ENCODE results near the gene DNAJA2.
"Not testable (repeated sequence)": the region's sequence is repeated elsewhere in the genome, so short reads cannot be mapped to it uniquely, and the experiment has no call there.

DNAJA2 gene

DNA sequence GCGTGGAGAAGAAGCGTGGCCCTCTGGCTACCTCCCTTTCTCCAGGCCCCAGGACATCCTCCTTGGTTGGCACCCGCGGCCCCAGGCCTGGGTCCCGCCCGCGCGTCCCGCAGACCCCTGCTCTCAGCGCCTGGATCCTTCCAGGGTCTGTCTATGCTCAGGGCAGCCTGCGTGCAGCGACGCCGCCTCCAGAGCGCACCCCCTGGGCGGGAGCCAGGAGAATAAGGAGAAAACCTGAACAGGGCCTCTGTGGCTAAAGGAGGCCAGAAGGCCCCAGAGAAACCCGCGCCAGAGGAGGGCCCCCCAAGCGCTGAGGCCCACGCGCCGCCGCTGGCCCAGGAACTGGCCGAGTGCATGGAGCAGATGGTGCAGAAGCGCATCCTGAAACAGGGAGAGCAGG lies 40.4 kb upstream of the DNAJA2 start:
- DNase-seq: no peak
- Histone ChIP-seq H3K27me3 (replicated peaks) (no peaks in the 10 kb centered on the region), H3K4me3 (ENCODE audit: low read depth, low read length) (no peak overlapping the region), H3K36me3 (replicated peaks) (no peaks in the 10 kb centered on the region), H3K27ac (no peak overlapping the region)
- TF ChIP-seq, protein P1, sequence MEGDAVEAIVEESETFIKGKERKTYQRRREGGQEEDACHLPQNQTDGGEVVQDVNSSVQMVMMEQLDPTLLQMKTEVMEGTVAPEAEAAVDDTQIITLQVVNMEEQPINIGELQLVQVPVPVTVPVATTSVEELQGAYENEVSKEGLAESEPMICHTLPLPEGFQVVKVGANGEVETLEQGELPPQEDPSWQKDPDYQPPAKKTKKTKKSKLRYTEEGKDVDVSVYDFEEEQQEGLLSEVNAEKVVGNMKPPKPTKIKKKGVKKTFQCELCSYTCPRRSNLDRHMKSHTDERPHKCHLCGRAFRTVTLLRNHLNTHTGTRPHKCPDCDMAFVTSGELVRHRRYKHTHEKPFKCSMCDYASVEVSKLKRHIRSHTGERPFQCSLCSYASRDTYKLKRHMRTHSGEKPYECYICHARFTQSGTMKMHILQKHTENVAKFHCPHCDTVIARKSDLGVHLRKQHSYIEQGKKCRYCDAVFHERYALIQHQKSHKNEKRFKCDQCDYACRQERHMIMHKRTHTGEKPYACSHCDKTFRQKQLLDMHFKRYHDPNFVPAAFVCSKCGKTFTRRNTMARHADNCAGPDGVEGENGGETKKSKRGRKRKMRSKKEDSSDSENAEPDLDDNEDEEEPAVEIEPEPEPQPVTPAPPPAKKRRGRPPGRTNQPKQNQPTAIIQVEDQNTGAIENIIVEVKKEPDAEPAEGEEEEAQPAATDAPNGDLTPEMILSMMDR (IDR thresholded peaks at IDR 0.05; ENCODE audit: low read depth, low read length, missing control alignments): no peak
- in situ Hi-C loops (cut with HindIII; ENCODE audit: low pct_ligation_motif_present, low sequenced_read_pairs): no loop called here

DNA sequence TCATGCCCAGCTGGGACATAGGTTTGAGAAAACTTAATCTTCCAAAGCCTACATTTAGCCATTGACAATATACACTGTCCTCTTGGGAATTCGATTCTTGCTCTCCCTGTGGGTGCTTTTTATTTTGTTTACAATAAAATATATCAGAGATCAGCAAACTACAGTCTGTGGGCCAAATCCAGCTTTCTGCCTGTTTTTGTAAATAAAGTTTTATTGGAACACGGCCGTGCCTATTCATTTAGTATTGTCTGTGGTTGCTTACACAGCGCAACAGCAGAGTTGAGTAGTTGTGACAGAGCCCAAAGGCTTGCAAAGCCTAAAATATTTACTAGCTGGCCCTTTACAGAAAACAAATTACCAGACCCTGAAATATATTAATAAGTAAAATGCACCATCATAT lies 39.7 kb upstream of the DNAJA2 start:
- no peaks in the 10 kb centered on the region for H3K27me3 ChIP-seq (replicated peaks)
- DNase-seq: no peak
- in situ Hi-C loops (cut with HindIII; ENCODE audit: low pct_ligation_motif_present, low sequenced_read_pairs): no loop called here
- H3K36me3 ChIP-seq (replicated peaks): no peaks in the 10 kb centered on the region
- TF ChIP-seq, protein P1 (IDR thresholded peaks at IDR 0.05; ENCODE audit: low read depth, low read length, missing control alignments): no peak
- H3K27ac ChIP-seq: no peak overlapping the region
- H3K4me3 ChIP-seq (ENCODE audit: low read depth, low read length): no peak overlapping the region

GRCh38 chr16:47010812-47011211 lies 37.3 kb upstream of the DNAJA2 start:
- DNase-seq; in situ Hi-C loops (cut with HindIII; ENCODE audit: low pct_ligation_motif_present, low sequenced_read_pairs): not testable (repeated sequence)

GRCh38 chr16:47008612-47009011 lies 35.1 kb upstream of the DNAJA2 start:
- in situ Hi-C loops (cut with HindIII; ENCODE audit: low pct_ligation_motif_present, low sequenced_read_pairs): no loop called here
- H3K27ac ChIP-seq: no peak overlapping the region
- H3K4me3 ChIP-seq (ENCODE audit: low read depth, low read length): no peak overlapping the region

More at GRCh38 chr16:47010812-47011211, 37.3 kb upstream of the DNAJA2 start:
- not testable (repeated sequence) for H3K36me3 ChIP-seq (replicated peaks); H3K4me3 ChIP-seq (ENCODE audit: low read depth, low read length); H3K27me3 ChIP-seq (replicated peaks); H3K27ac ChIP-seq

DNA sequence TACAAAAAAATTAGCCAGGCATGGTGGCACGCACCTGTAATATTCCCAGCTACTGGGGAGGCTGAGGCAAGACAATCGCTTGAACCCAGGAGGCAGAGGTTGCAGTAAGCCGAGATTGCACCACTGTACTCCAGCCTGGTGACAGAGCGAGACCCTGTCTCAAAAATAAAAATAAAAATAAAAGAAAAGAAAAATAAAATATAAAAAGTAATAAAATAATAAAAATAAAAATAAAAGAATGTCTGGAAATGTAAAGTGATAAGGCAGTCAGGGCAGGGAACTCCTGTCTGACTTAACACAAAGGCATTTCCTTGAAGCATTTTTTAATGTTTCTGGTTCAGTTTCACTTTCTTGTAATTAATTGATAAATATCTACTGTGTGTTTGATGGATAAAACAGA lies 34.7 kb upstream of the DNAJA2 start:
- H3K4me3 ChIP-seq (ENCODE audit: low read depth, low read length): no peak overlapping the region
- in situ Hi-C loops (cut with HindIII; ENCODE audit: low pct_ligation_motif_present, low sequenced_read_pairs): no loop called here
- TF ChIP-seq, protein P1 (IDR thresholded peaks at IDR 0.05; ENCODE audit: low read depth, low read length, missing control alignments): no peak
- H3K27me3 ChIP-seq (replicated peaks): no peaks in the 10 kb centered on the region
- no peak for DNase-seq
- no peak overlapping the region for H3K27ac ChIP-seq
- no peaks in the 10 kb centered on the region for H3K36me3 ChIP-seq (replicated peaks)

More at GRCh38 chr16:47008612-47009011, 35.1 kb upstream of the DNAJA2 start:
- no peak for DNase-seq
- TF ChIP-seq, protein P1 (IDR thresholded peaks at IDR 0.05; ENCODE audit: low read depth, low read length, missing control alignments): no peak
- Histone ChIP-seq H3K36me3 (replicated peaks) (no peaks in the 10 kb centered on the region), H3K27me3 (replicated peaks) (no peaks in the 10 kb centered on the region)

DNA sequence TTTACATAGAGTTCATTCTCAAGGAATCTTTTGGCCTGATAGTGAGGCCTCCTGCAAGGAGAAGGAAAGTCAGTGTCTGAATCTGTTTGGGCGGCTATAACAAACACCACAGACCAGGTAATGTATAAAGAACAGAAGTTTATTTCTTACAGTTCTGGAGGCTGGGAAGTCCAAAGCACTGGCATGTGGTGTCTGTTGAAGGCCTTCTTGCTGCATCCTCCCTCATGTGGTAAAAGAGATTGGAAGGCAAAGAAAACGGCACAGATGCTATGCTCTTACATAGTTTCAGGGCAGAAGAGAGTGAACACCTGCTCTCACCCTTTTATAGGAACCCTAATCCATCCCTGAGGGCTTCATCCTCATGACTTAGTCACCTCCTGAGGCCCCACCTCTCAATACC lies 31.2 kb upstream of the DNAJA2 start:
- DNase-seq: no peak
- TF ChIP-seq, protein P1 (IDR thresholded peaks at IDR 0.05; ENCODE audit: low read depth, low read length, missing control alignments): no peak

DNA sequence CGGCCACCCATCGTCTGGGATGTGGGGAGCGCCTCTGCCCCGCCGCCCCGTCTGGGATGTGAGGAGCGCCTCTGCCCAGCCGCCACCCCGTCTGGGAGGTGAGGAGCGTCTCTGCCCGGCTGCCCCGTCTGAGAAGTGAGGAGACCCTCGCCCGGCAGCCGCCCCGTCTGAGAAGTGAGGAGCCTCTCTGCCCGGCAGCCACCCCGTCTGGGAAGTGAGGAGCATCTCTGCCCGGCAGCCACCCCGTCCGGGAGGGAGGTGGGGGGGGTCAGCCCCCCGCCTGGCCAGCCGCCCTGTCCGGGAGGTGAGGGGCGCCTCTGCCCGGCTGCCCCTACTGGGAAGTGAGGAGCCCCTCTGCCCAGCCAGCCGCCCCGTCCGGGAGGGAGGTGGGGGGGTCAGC lies 26.6 kb upstream of the DNAJA2 start:
- DNase-seq; H3K36me3 ChIP-seq (replicated peaks); in situ Hi-C loops (cut with HindIII; ENCODE audit: low pct_ligation_motif_present, low sequenced_read_pairs); H3K4me3 ChIP-seq (ENCODE audit: low read depth, low read length); H3K27ac ChIP-seq; H3K27me3 ChIP-seq (replicated peaks): not testable (repeated sequence)

More for the DNA sequence above, 31.2 kb upstream of the DNAJA2 start:
- H3K27ac ChIP-seq: no peak overlapping the region
- H3K36me3 ChIP-seq (replicated peaks): no peaks in the 10 kb centered on the region
- H3K4me3 ChIP-seq (ENCODE audit: low read depth, low read length): no peak overlapping the region
- no peaks in the 10 kb centered on the region for H3K27me3 ChIP-seq (replicated peaks)
- in situ Hi-C loops (cut with HindIII; ENCODE audit: low pct_ligation_motif_present, low sequenced_read_pairs): no loop called here

Measured in brain microvascular endothelial cell (primary cell).